Duodenal mucosa (tissue), 2 donors: ENCODE data around the gene CYP2D6.
"Not testable (repeated sequence)": the region's sequence is repeated elsewhere in the genome, so short reads cannot be mapped to it uniquely, and the experiment has no call there.

Experiments
- H3K27ac ChIP-seq: one replicate; pipeline ENCODE4 v1.7.0; 2013; ENCODE audit warnings: low read depth, low read length
- H3K27me3 ChIP-seq, 2 donors: one replicate each; pipeline ENCODE4 v1.7.0; 2013; ENCODE audit warnings: low read length in 2 of 2, control low read depth in 1 of 2; ENCODE audit not compliant: insufficient read depth in 2 of 2, control insufficient read depth in 1 of 2
- H3K36me3 ChIP-seq, 2 donors: one replicate each; pipeline ENCODE4 v1.7.0; 2013; ENCODE audit warnings: low read length in 2 of 2, control low read depth in 1 of 2; ENCODE audit not compliant: insufficient read depth in 2 of 2, control insufficient read depth in 1 of 2
- H3K4me1 ChIP-seq, 2 donors: one replicate each; pipeline ENCODE4 v1.7.0; 2013; ENCODE audit warnings: low read length in 2 of 2, control low read depth in 1 of 2; ENCODE audit not compliant: insufficient read depth in 2 of 2, control insufficient read depth in 1 of 2
- H3K4me3 ChIP-seq, 2 donors: one replicate each; pipeline ENCODE4 v1.7.0; 2013; ENCODE audit warnings: low read length in 2 of 2, low read depth in 1 of 2
- H3K9ac ChIP-seq, 2 donors: one replicate each; pipeline ENCODE4 v1.7.0; 2013; ENCODE audit warnings: low read length in 2 of 2, low read depth in 1 of 2
- H3K9me3 ChIP-seq, 2 donors: one replicate each; pipeline ENCODE4 v1.7.0; 2013; ENCODE audit warnings: low read length in 2 of 2, control low read depth in 1 of 2; ENCODE audit not compliant: control insufficient read depth in 1 of 2

CYP2D6 gene

GRCh38 chr22:42158456-42159132 is 28.0 kb upstream of the CYP2D6 start:
- H3K4me3 ChIP-seq, result no peak overlapping the region
- H3K27ac ChIP-seq, result no peak overlapping the region
- peaks cover 3 to 39% of the 10 kb centered on the region in 2 donors for H3K36me3 ChIP-seq
- H3K4me1 ChIP-seq, result peaks cover 3 to 4% of the 10 kb centered on the region in 2 donors
- no peaks in the 10 kb centered on the region for H3K27me3 ChIP-seq
- no peak overlapping the region for H3K9ac ChIP-seq
- no peaks in the 10 kb centered on the region for H3K9me3 ChIP-seq

GRCh38 chr22:42156598-42156997 is 26.0 kb upstream of the CYP2D6 start:
- no peaks in the 10 kb centered on the region for H3K9me3 ChIP-seq
- H3K4me1 ChIP-seq, result peaks cover 3 to 4% of the 10 kb centered on the region in 2 donors
- no peaks in the 10 kb centered on the region for H3K27me3 ChIP-seq
- no peak overlapping the region for H3K4me3 ChIP-seq
- no peak overlapping the region for H3K9ac ChIP-seq
- peaks cover 0 to 34% of the 10 kb centered on the region in 2 donors for H3K36me3 ChIP-seq
- no peak overlapping the region for H3K27ac ChIP-seq

DNA sequence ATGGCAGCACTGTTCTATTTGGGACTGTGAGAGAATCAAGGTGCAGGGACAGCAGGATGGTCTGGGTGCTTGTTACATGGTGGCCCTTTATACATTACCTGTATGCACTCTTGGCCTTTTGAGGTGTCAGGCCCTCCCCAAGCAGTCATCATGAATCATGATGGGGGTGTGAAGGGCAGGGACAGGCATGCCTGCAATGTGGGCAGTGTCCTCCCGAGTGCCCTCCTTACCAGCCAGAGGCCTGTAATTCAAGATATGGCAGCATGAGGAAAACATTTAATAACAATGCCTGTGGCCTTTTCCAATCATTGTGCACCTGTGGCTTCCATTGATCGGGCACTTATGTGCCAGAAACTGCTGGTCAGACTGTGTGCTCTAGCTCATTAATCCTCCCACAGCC is 25.5 kb upstream of the CYP2D6 start:
- Histone ChIP-seq H3K27me3 (no peaks in the 10 kb centered on the region), H3K4me3 (no peak overlapping the region), H3K9ac (no peak overlapping the region), H3K27ac (no peak overlapping the region), H3K9me3 (no peaks in the 10 kb centered on the region), H3K4me1 (no peaks in the 10 kb centered on the region), H3K36me3 (peaks cover 0 to 36% of the 10 kb centered on the region in 2 donors)

DNA sequence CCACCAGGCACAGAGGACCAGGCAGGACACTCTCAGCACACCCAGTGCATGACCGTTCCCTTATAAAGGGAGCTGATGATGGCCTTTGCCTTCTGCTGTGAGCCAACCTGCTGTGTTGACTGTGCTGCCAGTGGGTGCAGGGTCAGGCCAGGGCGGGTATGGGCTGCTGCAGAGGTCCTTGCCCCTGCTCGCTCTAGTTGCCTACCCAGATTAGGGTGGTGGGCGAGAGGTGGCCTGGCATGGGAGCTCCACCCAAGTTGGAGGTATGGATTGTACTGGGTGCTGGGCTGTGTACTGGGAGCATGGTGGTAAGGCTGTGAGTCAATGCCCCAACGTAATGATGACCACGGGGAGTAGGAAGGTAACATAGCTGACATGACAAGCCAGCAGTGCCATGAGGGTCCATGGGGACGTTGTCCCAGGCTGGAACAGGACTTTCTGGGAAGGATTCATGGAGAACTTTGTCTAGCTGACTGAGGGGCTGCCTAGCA is 24.5 kb upstream of the CYP2D6 start:
- Histone ChIP-seq H3K4me3 (no peak overlapping the region), H3K27me3 (no peaks in the 10 kb centered on the region), H3K9ac (no peak overlapping the region), H3K36me3 (peaks cover 0 to 43% of the 10 kb centered on the region in 2 donors), H3K27ac (no peak overlapping the region), H3K9me3 (no peaks in the 10 kb centered on the region), H3K4me1 (no peaks in the 10 kb centered on the region)

- Histone ChIP-seq H3K9me3 (no peaks in the 10 kb centered on the region), H3K36me3 (peaks cover 0 to 43% of the 10 kb centered on the region in 2 donors), H3K27ac (no peak overlapping the region), H3K4me1 (no peaks in the 10 kb centered on the region), H3K4me3 (no peak overlapping the region), H3K9ac (no peak overlapping the region), H3K27me3 (no peaks in the 10 kb centered on the region)
These were observed 23.9 kb upstream of the CYP2D6 start for GRCh38 chr22:42154293-42155052.

DNA sequence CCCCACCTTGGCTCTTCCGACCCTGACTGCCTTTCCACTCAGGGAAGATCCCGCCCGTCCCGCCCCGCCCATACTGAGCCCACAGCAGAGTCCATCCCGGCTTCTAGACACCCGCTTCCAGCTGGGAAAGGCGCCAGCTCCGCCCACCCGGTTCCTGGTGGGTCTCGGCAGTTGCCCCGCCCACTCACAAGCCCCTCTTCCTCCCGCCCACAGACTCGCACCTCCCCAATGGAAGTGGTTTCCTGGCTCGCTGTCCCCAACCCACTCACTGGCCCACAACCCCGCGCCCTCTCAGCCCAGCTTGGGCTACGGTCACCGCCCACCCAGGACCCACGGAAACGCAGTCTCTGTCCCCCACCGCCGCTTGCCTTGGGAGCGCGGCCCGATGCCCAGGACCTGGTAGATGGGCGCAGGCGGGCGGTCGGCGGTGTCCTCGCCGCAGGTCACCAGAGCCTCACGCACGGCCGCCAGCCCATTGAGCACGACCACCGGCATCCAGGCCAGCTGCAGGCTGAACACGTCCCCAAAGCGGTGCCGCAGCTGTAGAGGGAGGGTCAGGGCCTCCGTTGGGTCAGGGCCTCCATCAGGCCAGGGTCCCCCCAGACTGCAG is 22.2 kb upstream of the CYP2D6 start:
- Histone ChIP-seq H3K27me3 (no peaks in the 10 kb centered on the region), H3K27ac (no peak overlapping the region), H3K4me1 (no peaks in the 10 kb centered on the region), H3K9ac (no peak overlapping the region), H3K36me3 (peaks cover 0 to 39% of the 10 kb centered on the region in 2 donors), H3K9me3 (no peaks in the 10 kb centered on the region), H3K4me3 (no peak overlapping the region)

GRCh38 chr22:42151924-42152635 is 21.5 kb upstream of the CYP2D6 start:
- no peak overlapping the region for H3K4me3 ChIP-seq

DNA sequence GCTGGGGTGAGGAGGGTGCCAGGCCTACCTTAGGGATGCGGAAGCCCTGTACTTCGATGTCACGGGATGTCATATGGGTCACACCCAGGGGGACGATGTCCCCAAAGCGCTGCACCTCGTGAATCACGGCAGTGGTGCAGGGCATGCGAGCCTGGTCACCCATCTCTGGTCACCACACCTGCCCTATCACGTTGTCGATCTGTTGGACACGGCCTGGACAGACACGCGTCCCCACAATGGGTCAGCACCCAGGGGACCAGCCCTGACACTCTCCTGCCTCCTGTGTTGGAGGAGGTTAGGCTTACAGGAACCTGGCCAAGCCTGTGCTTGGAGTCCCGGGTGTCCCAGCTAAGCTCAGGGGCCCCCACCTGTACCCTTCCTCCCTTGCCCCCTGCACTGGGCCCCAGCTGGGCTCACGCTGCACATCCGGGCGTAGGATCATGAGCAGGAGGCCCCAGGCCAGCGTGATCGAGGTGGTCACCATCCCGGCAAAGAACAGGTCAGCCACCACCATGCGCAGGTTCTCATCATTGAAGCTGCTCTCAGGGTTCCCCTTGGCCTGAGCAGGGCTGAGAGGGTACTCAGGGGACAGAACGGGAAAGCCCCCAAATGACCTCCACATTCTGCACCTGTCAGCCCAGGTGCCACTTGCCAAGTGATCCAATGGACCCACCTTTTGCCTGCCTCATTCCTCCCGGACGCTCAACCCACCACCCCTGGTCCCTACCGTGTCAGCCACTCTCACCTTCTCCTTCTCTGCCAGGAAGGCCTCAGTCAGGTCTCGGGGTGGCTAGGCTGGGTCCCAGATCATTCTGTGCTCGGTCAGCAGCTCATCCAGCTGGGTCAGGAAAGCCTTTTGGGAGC is 20.3 kb upstream of the CYP2D6 start:
- Histone ChIP-seq H3K4me3 (no peak overlapping the region), H3K9ac (no peak overlapping the region), H3K27ac (no peak overlapping the region), H3K27me3 (no peaks in the 10 kb centered on the region), H3K4me1 (no peaks in the 10 kb centered on the region), H3K36me3 (peaks cover 0 to 31% of the 10 kb centered on the region in 2 donors), H3K9me3 (no peaks in the 10 kb centered on the region)

More at GRCh38 chr22:42151924-42152635, 21.5 kb upstream of the CYP2D6 start:
- no peaks in the 10 kb centered on the region for H3K9me3 ChIP-seq
- H3K36me3 ChIP-seq, result peaks cover 0 to 41% of the 10 kb centered on the region in 2 donors
- no peaks in the 10 kb centered on the region for H3K27me3 ChIP-seq
- no peak overlapping the region for H3K27ac ChIP-seq
- H3K4me1 ChIP-seq, result no peaks in the 10 kb centered on the region
- H3K9ac ChIP-seq, result no peak overlapping the region

- peaks cover 0 to 22% of the 10 kb centered on the region in 2 donors for H3K36me3 ChIP-seq
- not testable (repeated sequence) for H3K27me3 ChIP-seq, H3K27ac ChIP-seq, H3K9ac ChIP-seq, H3K9me3 ChIP-seq, H3K4me1 ChIP-seq, H3K4me3 ChIP-seq
These were observed 19.2 kb upstream of the CYP2D6 start for GRCh38 chr22:42149798-42150197.
